ENCODE results near the gene ADAMTSL2.

Gene ADAMTSL2

GRCh38 chr9:133515240-133515610 is 19.3 kb upstream of the ADAMTSL2 start:
- TF ChIP-seq EZH2phosphoT487 (IDR thresholded peaks at IDR 0.05; ENCODE audit: low read depth) (no peak), CTCF (IDR thresholded peaks at IDR 0.05; ENCODE audit: low read depth, low read length) (no peak)
- no peak overlapping the region for H3K9ac ChIP-seq (ENCODE audit: low read length)

GRCh38 chr9:133515615-133516255 is 18.8 kb upstream of the ADAMTSL2 start:
- Histone ChIP-seq H3K27ac (ENCODE audit: low read length) (no peak overlapping the region), H3K27me3 (ENCODE audit: low read depth, low read length) (peaks cover 9% of the 10 kb centered on the region), H3K36me3 (replicated peaks; ENCODE audit: low read depth, low read length) (no peaks in the 10 kb centered on the region), H3K9me3 (ENCODE audit: insufficient read depth, low read length) (no peaks in the 10 kb centered on the region), H4K20me1 (ENCODE audit: insufficient read depth, low read length) (no peaks in the 10 kb centered on the region), H3K4me2 (ENCODE audit: low read length) (no peak overlapping the region), H3K4me3 (ENCODE audit: low read length) (no peak overlapping the region), H3K79me2 (ENCODE audit: low read length) (no peaks in the 10 kb centered on the region), H3K4me1 (ENCODE audit: low read length) (no peaks in the 10 kb centered on the region), H2AFZ (ENCODE audit: low read depth, low read length) (no peak overlapping the region), H3K9ac (ENCODE audit: low read length) (no peak overlapping the region)
- TF ChIP-seq CTCF (IDR thresholded peaks at IDR 0.05; ENCODE audit: low read depth, low read length) (no peak), EZH2phosphoT487 (IDR thresholded peaks at IDR 0.05; ENCODE audit: low read depth) (no peak)

More at GRCh38 chr9:133515240-133515610, 19.3 kb upstream of the ADAMTSL2 start:
- Histone ChIP-seq H3K4me1 (ENCODE audit: low read length) (no peaks in the 10 kb centered on the region), H4K20me1 (ENCODE audit: insufficient read depth, low read length) (no peaks in the 10 kb centered on the region), H3K79me2 (ENCODE audit: low read length) (no peaks in the 10 kb centered on the region), H3K4me2 (ENCODE audit: low read length) (no peak overlapping the region), H3K27me3 (ENCODE audit: low read depth, low read length) (peaks cover 9% of the 10 kb centered on the region), H2AFZ (ENCODE audit: low read depth, low read length) (no peak overlapping the region), H3K36me3 (replicated peaks; ENCODE audit: low read depth, low read length) (no peaks in the 10 kb centered on the region), H3K9me3 (ENCODE audit: insufficient read depth, low read length) (no peaks in the 10 kb centered on the region), H3K27ac (ENCODE audit: low read length) (no peak overlapping the region), H3K4me3 (ENCODE audit: low read length) (no peak overlapping the region)

GRCh38 chr9:133516256-133516960 is 18.1 kb upstream of the ADAMTSL2 start:
- Histone ChIP-seq H3K4me3 (ENCODE audit: low read length) (no peak overlapping the region), H3K27me3 (ENCODE audit: low read depth, low read length) (peaks cover 9% of the 10 kb centered on the region), H3K4me2 (ENCODE audit: low read length) (no peak overlapping the region), H3K27ac (ENCODE audit: low read length) (no peak overlapping the region), H4K20me1 (ENCODE audit: insufficient read depth, low read length) (no peaks in the 10 kb centered on the region), H2AFZ (ENCODE audit: low read depth, low read length) (no peak overlapping the region), H3K9ac (ENCODE audit: low read length) (no peak overlapping the region), H3K79me2 (ENCODE audit: low read length) (no peaks in the 10 kb centered on the region), H3K36me3 (replicated peaks; ENCODE audit: low read depth, low read length) (no peaks in the 10 kb centered on the region), H3K4me1 (ENCODE audit: low read length) (no peaks in the 10 kb centered on the region), H3K9me3 (ENCODE audit: insufficient read depth, low read length) (no peaks in the 10 kb centered on the region)
- TF ChIP-seq EZH2phosphoT487 (IDR thresholded peaks at IDR 0.05; ENCODE audit: low read depth) (no peak), CTCF (IDR thresholded peaks at IDR 0.05; ENCODE audit: low read depth, low read length) (no peak)

GRCh38 chr9:133516961-133517350 is 17.5 kb upstream of the ADAMTSL2 start:
- Histone ChIP-seq H2AFZ (ENCODE audit: low read depth, low read length) (no peak overlapping the region), H4K20me1 (ENCODE audit: insufficient read depth, low read length) (no peaks in the 10 kb centered on the region), H3K9me3 (ENCODE audit: insufficient read depth, low read length) (no peaks in the 10 kb centered on the region), H3K9ac (ENCODE audit: low read length) (no peak overlapping the region), H3K4me3 (ENCODE audit: low read length) (no peak overlapping the region), H3K79me2 (ENCODE audit: low read length) (no peaks in the 10 kb centered on the region), H3K4me2 (ENCODE audit: low read length) (no peak overlapping the region), H3K4me1 (ENCODE audit: low read length) (no peaks in the 10 kb centered on the region), H3K27ac (ENCODE audit: low read length) (no peak overlapping the region), H3K36me3 (replicated peaks; ENCODE audit: low read depth, low read length) (no peaks in the 10 kb centered on the region), H3K27me3 (ENCODE audit: low read depth, low read length) (peaks cover 9% of the 10 kb centered on the region)
- TF ChIP-seq CTCF (IDR thresholded peaks at IDR 0.05; ENCODE audit: low read depth, low read length) (no peak), EZH2phosphoT487 (IDR thresholded peaks at IDR 0.05; ENCODE audit: low read depth) (no peak)
